NB4 (cell line): ENCODE results near the gene GDF10.

ENCODE experiments used
- DNase-seq: peaks from one replicate; pipeline ENCODE4 v3.0.0; 2010; ENCODE audit warnings: low read depth
- H3K4me3 ChIP-seq: one replicate; pipeline ENCODE4 v1.5.1; 2011; ENCODE audit warnings: mild to moderate bottlenecking, low read depth, low read length, moderate library complexity
- CTCF ChIP-seq: IDR thresholded peaks from one replicate; pipeline ENCODE4 v1.5.1; 2012; ENCODE audit warnings: low read depth, low read length
- MYC ChIP-seq: IDR thresholded peaks from 2 replicates; pipeline ENCODE4 v1.6.1; 2011; ENCODE audit warnings: low read depth, low read length
- POLR2A ChIP-seq: IDR thresholded peaks from 2 replicates; pipeline ENCODE4 v1.6.1; 2011; ENCODE audit warnings: mild to moderate bottlenecking; ENCODE audit not compliant: insufficient read length; ENCODE audit errors: extremely low read depth
- TF ChIP-seq, protein P1 (sequence below): IDR thresholded peaks from 2 replicates; pipeline ENCODE4 v1.6.1; 2011; ENCODE audit warnings: low read depth, low read length

Gene GDF10

DNA sequence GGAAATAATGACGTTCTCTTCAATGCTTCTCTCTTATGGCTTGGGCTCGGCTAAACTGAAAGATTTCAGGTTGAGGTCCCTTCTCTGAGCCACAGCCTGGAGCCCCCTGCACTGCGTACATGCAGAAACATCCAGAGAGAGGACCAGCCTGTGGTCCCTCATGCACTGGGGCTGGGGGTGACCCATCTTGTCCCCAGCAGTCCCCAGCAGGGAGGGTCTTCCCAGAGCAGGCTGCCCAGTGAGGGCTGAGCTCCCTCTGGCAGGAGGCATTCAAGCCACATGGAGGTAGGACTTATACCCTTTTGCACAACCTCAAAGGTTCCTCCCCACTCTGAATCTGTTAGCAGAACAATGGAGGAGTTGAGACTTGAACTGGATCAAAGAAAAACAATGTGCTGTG, 7.4 kb downstream of the GDF10 start:
- TF ChIP-seq POLR2A (no peak), MYC (no peak), CTCF (no peak)
- TF ChIP-seq, protein P1, sequence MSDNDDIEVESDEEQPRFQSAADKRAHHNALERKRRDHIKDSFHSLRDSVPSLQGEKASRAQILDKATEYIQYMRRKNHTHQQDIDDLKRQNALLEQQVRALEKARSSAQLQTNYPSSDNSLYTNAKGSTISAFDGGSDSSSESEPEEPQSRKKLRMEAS, result no peak
- DNase-seq, result no peak

GRCh38 chr10:47308775-47309174, 8.8 kb downstream of the GDF10 start:
- H3K4me3 ChIP-seq, result no peak overlapping the region
- no peak for DNase-seq
- TF ChIP-seq, protein P1, result no peak

More for the DNA sequence above, 7.4 kb downstream of the GDF10 start:
- H3K4me3 ChIP-seq, result no peak overlapping the region

DNA sequence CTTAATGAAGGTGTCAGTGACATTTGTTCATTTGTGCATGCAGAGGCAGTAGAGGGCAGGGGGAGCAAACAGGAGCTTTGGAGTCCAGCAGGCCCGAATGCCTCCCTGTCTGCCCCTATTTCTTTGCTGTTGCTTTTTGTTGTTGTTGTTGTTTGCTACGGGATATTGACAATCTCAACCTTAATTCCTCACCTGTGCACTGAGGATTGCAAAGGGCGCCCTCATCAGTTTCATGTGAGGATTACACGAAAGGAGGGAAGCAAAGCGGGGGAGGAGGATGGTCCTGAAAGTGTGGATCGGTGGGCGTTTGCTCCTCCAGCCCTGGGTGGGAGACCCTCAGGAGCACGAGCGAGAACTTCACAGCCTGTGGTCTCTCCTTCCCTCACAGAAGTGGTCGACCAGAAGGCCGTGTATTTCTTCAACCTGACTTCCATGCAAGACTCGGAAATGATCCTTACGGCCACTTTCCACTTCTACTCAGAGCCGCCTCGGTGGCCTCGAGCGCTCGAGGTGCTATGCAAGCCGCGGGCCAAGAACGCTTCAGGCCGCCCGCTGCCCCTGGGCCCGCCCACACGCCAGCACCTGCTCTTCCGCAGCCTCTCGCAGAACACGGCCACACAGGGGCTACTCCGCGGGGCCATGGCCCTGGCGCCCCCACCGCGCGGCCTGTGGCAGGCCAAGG, 9.6 kb downstream of the GDF10 start:
- no peak overlapping the region for H3K4me3 ChIP-seq
- peak; percentile 59 for TF ChIP-seq CTCF
- TF ChIP-seq, protein P1, result no peak
- no peak for TF ChIP-seq MYC
- DNase-seq, result peak; percentile 19

- TF ChIP-seq POLR2A (no peak), MYC (no peak), CTCF (no peak)
- TF ChIP-seq, protein P1, result no peak
- H3K4me3 ChIP-seq, result no peak overlapping the region
- no peak for DNase-seq
Measured at GRCh38 chr10:47310090-47310505, 10.1 kb downstream of the GDF10 start.

GRCh38 chr10:47311193-47311931, 11.4 kb downstream of the GDF10 start:
- TF ChIP-seq CTCF (no peak), MYC (no peak; the same call in 1 of the 2 replicates), POLR2A (no peak)
- TF ChIP-seq, protein P1, result no peak
- no peak overlapping the region for H3K4me3 ChIP-seq
- peak; percentile 74 for DNase-seq

- peak; percentile 86 for DNase-seq
- H3K4me3 ChIP-seq, result no peak overlapping the region
- TF ChIP-seq POLR2A, result no peak
- TF ChIP-seq MYC, result 0 out of 2 replicates have a peak, but pooled peaks have one; percentile 28
- TF ChIP-seq CTCF, result peak; percentile 94
- TF ChIP-seq, protein P1, result peak; percentile 52; the same call in 1 of the 2 replicates
Measured at GRCh38 chr10:47311932-47312662, 12.1 kb downstream of the GDF10 start.
